Right lung (tissue), 10 donors: Measurements from ENCODE around the gene HTR4. TPM values are rescaled to one million over a fixed set of nuclear protein-coding genes. Genes with fewer than 3 reads are reported as not detected.
A peak's percentile ranks its signal among the peaks of the same experiment; 100 is the strongest.
"Not testable (repeated sequence)": the region's sequence is repeated elsewhere in the genome, so short reads cannot be mapped to it uniquely, and the experiment has no call there.

Experiments
- DNase-seq, 2 donors: peaks; one replicate each; pipeline ENCODE4 v3.0.0-alpha.2; 2013
- long read RNA-seq, 8 donors: transcript quantifications; one replicate each; lab custom pipeline, GENCODE V29; 2026
- polyA plus RNA-seq, 5 donors: library from polyadenylated mRNA; unstranded; fragments of 120-200 nt; gene quantifications; one replicate each; pipeline versions ENCODE4 v1.2.1 to v1.2.3, GENCODE V29; 2013; ENCODE audit warnings: inconsistent platforms in 1 of 5, low replicate concordance in 1 of 5; ENCODE audit not compliant: insufficient read length in 5 of 5, insufficient read depth in 1 of 5

Gene HTR4
- 1 to 10 TPM in 1 of 5 donors, under 1 TPM in 4; 0.24 to 1.1 (median 0.84) TPM for polyA plus RNA-seq
- long read RNA-seq, donor 1, result 0 reads
- long read RNA-seq, donor 2, partial matches to known transcripts, result 0 of 1 reads
- long read RNA-seq, donor 2, other reads (novel, unspliced or antisense), result 0 of 1 reads
- long read RNA-seq, donor 3, result 0 reads
- long read RNA-seq, donor 4, result 0 reads
- long read RNA-seq, donor 5, result 0 reads
- long read RNA-seq, donor 6, result 0 reads
- long read RNA-seq, donor 7, result 0 reads
- long read RNA-seq, donor 8, result 0 reads

- DNase-seq, result no peak
Measured at GRCh38 chr5:148653836-148654781, at the start of gene HTR4. Gene HTR4, minus strand, starts transcription at chr5:148654527. Its CDS starts 17,513 bp downstream, at chr5:148637014.

GRCh38 chr5:148702019-148702596 lies 47.8 kb upstream of the HTR4 start:
- DNase-seq, result no peak

GRCh38 chr5:148699028-148699427 lies 44.7 kb upstream of the HTR4 start:
- no peak for DNase-seq

GRCh38 chr5:148697809-148698196 lies 43.5 kb upstream of the HTR4 start:
- DNase-seq, result no peak

GRCh38 chr5:148697180-148697808 lies 43.0 kb upstream of the HTR4 start:
- DNase-seq, result no peak

GRCh38 chr5:148696187-148697036 lies 42.1 kb upstream of the HTR4 start:
- DNase-seq, result peak; percentile 67 to 72

- no peak for DNase-seq
Measured at GRCh38 chr5:148690945-148691344, 36.6 kb upstream of the HTR4 start.

GRCh38 chr5:148688787-148689186 lies 34.5 kb upstream of the HTR4 start:
- no peak for DNase-seq

- DNase-seq, result no peak
Measured at GRCh38 chr5:148687871-148688270, 33.5 kb upstream of the HTR4 start.

- DNase-seq, result no peak
Measured at GRCh38 chr5:148687427-148687826, 33.1 kb upstream of the HTR4 start.

- no peak for DNase-seq
Measured at GRCh38 chr5:148686660-148687059, 32.3 kb upstream of the HTR4 start.

- peak; percentile 70 to 71 for DNase-seq
Measured at GRCh38 chr5:148685520-148686134, 31.3 kb upstream of the HTR4 start.

GRCh38 chr5:148684528-148684927 lies 30.2 kb upstream of the HTR4 start:
- no peak for DNase-seq

- no peak for DNase-seq
Measured at GRCh38 chr5:148683651-148684050, 29.3 kb upstream of the HTR4 start.

GRCh38 chr5:148682058-148683026 lies 28.0 kb upstream of the HTR4 start:
- DNase-seq, result no peak

- DNase-seq, result no peak
Measured at GRCh38 chr5:148681157-148682057, 27.1 kb upstream of the HTR4 start.

- DNase-seq, result not testable (repeated sequence)
Measured at GRCh38 chr5:148673704-148674103, 19.4 kb upstream of the HTR4 start.

- no peak for DNase-seq
Measured at GRCh38 chr5:148666353-148666752, 12.0 kb upstream of the HTR4 start.
